Fibroblast of mammary gland (primary cell): Measurements from ENCODE around the gene TTC3.
"Not testable (repeated sequence)": the region's sequence is repeated elsewhere in the genome, so short reads cannot be mapped to it uniquely, and the experiment has no call there.

Experiments
- DNase-seq: peaks from one replicate; pipeline ENCODE4 v3.0.0-alpha.2; 2010; ENCODE audit warnings: low read depth
- H3K4me3 ChIP-seq: 2 replicates; pipeline ENCODE4 v1.5.1; 2011; ENCODE audit warnings: low read depth, mild to moderate bottlenecking, low read length, moderate library complexity; ENCODE audit not compliant: control insufficient read depth
- CTCF ChIP-seq: conservative IDR thresholded peaks from 2 replicates; pipeline ENCODE4 v1.5.1; 2011; ENCODE audit warnings: low read depth, low read length, inconsistent platforms; ENCODE audit not compliant: control insufficient read depth, insufficient read depth

The TTC3 gene

DNA sequence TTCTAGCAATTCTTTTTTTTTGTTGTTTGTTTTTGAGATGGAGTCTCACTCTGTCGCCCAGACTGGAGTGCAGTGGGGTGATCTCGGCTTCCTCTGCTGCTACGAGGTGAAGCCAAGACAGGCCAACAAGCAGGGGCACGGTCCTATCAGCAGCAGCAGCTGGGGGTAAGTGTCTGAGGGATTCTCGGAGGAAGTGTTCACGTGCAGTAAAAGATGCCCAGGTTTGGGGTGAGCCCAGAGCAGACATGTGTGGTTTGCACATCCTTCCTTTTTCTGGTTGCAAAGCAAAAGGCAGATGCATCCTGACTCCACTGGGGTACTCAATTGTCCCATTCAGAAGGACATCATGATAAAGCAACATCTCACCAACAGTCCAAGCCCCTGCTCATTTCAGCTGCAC lies 27.9 kb upstream of the TTC3 start:
- no peak for TF ChIP-seq CTCF
- no peak for DNase-seq
- no peak overlapping the region for H3K4me3 ChIP-seq

GRCh38 chr21:37045556-37045955 lies 27.5 kb upstream of the TTC3 start:
- no peak for TF ChIP-seq CTCF
- no peak for DNase-seq
- no peak overlapping the region for H3K4me3 ChIP-seq

GRCh38 chr21:37047079-37047478 lies 26.0 kb upstream of the TTC3 start:
- H3K4me3 ChIP-seq, result no peak overlapping the region
- TF ChIP-seq CTCF, result no peak
- DNase-seq, result no peak

DNA sequence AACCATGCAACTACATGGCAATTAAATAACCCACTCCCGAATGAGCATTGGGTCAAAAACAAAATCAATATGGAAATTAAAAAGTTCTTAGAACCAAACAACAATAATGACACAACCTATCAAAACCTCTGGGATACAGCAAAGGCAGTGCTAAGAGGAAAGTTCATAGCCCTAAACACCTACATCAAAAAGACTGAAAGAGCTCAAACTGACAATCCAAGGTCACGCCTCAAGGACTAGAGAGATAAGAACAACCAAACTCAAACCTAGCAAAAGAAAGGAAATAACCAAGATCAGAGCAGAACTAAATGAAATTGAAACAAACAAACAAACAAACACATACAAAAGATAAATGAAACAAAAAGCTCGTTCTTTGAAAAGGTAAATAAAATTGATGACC lies 23.3 kb upstream of the TTC3 start:
- not testable (repeated sequence) for DNase-seq, H3K4me3 ChIP-seq

DNA sequence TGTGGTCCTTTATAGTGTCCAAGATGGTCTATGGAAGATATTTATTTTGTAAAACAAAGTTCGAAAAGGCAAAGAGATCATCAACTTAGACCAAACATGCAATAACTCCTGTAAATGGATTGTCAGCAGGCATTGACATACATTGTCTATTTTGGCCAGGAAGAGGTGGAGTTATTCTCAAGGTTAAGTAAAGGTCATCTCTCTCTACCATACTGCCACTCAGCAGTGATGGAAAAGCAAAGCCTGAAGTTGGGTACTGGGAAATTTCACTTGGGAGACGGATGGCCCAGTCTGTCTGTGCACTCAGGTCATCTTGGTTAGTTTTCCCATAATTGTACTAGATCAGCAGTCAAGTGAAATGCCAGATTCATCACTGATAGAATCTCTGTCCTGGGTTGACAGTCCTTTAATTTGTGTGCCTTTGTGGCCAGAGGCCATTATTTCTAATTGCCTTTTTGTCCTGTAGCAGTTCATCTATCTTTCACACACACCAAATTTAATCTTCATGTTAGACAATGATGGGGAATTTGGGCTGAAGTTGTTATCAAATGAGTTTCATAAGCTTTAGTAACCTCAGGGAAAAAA lies 17.7 kb upstream of the TTC3 start:
- DNase-seq, result no peak
- no peak for TF ChIP-seq CTCF
- H3K4me3 ChIP-seq, result no peak overlapping the region

DNA sequence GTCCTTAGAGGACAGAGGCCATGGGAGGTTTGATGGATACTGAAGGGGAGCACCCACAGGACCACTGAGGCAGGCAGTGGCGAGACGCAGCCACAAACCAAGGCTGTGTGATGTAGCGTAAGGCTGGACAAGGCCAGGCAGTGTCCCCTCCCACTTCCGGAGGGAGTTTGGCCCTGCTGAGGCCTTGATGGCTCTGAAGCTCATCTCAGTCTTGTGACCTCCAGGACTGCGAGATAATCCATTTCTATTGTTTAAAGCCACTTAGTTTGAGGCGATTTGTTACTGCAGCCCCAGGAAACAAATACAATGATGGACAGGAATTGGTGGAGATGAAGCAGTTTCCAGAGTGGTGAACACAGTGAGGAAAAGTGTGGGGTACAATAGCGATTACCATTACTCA lies 15.4 kb upstream of the TTC3 start:
- no peak overlapping the region for H3K4me3 ChIP-seq
- DNase-seq, result no peak
- TF ChIP-seq CTCF, result no peak

- no peak overlapping the region for H3K4me3 ChIP-seq
- no peak for TF ChIP-seq CTCF
- DNase-seq, result no peak
These were observed 14.8 kb upstream of the TTC3 start for GRCh38 chr21:37058261-37058660.
